ENCODE measurements around the gene FAM114A1. TPM values are rescaled to one million over a fixed set of nuclear protein-coding genes. Genes with fewer than 3 reads are reported as not detected.

The FAM114A1 gene
- total RNA-seq, 2 donors from 2014 or later = 76.3 to 88.3 TPM

- Histone ChIP-seq H3K9me3 (peaks cover 3% of the 10 kb centered on the region), H3K27ac (no peak overlapping the region), H3K36me3 (no peaks in the 10 kb centered on the region), H3K9ac (ENCODE audit: low read depth in 2 of 2, low read length in 2 of 2) (no peak overlapping the region), H3K4me3 (no peak overlapping the region), H3K4me1 (no peaks in the 10 kb centered on the region), H3K27me3 (no peaks in the 10 kb centered on the region)
- no peak for DNase-seq
- intact Hi-C loops (cut with DNase I) = no loop called here
- TF ChIP-seq CTCF (IDR thresholded peaks at IDR 0.05) = no peak
These were observed 34.7 kb upstream of the FAM114A1 start for GRCh38 chr4:38832624-38833528.

GRCh38 chr4:38834570-38834969 lies 33.0 kb upstream of the FAM114A1 start:
- H3K27ac ChIP-seq = no peak overlapping the region
- TF ChIP-seq CTCF (IDR thresholded peaks at IDR 0.05) = no peak

GRCh38 chr4:38837334-38837733 lies 30.3 kb upstream of the FAM114A1 start:
- no peak overlapping the region for H3K4me3 ChIP-seq
- intact Hi-C loops (cut with DNase I) = no loop called here
- no peak overlapping the region for H3K27ac ChIP-seq

More at GRCh38 chr4:38834570-38834969, 33.0 kb upstream of the FAM114A1 start:
- DNase-seq = no peak
- peaks cover 3% of the 10 kb centered on the region for H3K9me3 ChIP-seq
- no peaks in the 10 kb centered on the region for H3K4me1 ChIP-seq
- H3K27me3 ChIP-seq = no peaks in the 10 kb centered on the region
- H3K9ac ChIP-seq (ENCODE audit: low read depth in 2 of 2, low read length in 2 of 2) = no peak overlapping the region
- no peak overlapping the region for H3K4me3 ChIP-seq
- intact Hi-C loops (cut with DNase I) = no loop called here
- no peaks in the 10 kb centered on the region for H3K36me3 ChIP-seq

GRCh38 chr4:38837849-38838248 lies 29.8 kb upstream of the FAM114A1 start:
- H3K27ac ChIP-seq = no peak overlapping the region
- H3K27me3 ChIP-seq = no peaks in the 10 kb centered on the region
- no peaks in the 10 kb centered on the region for H3K36me3 ChIP-seq
- no peak overlapping the region for H3K9ac ChIP-seq (ENCODE audit: low read depth in 2 of 2, low read length in 2 of 2)
- H3K9me3 ChIP-seq = peaks cover 3% of the 10 kb centered on the region
- no peak for TF ChIP-seq CTCF (IDR thresholded peaks at IDR 0.05)
- H3K4me1 ChIP-seq = no peaks in the 10 kb centered on the region
- no peak overlapping the region for H3K4me3 ChIP-seq
- intact Hi-C loops (cut with DNase I) = no loop called here
- no peak for DNase-seq

More at GRCh38 chr4:38837334-38837733, 30.3 kb upstream of the FAM114A1 start:
- DNase-seq = no peak
- Histone ChIP-seq H3K9me3 (peaks cover 3% of the 10 kb centered on the region), H3K27me3 (no peaks in the 10 kb centered on the region), H3K36me3 (no peaks in the 10 kb centered on the region), H3K4me1 (no peaks in the 10 kb centered on the region), H3K9ac (ENCODE audit: low read depth in 2 of 2, low read length in 2 of 2) (no peak overlapping the region)
- TF ChIP-seq CTCF (IDR thresholded peaks at IDR 0.05) = no peak

GRCh38 chr4:38842994-38843393 lies 24.6 kb upstream of the FAM114A1 start:
- intact Hi-C loops (cut with DNase I) = no loop called here
- no peak for DNase-seq
- Histone ChIP-seq H3K9me3 (no peaks in the 10 kb centered on the region), H3K4me1 (no peaks in the 10 kb centered on the region), H3K9ac (ENCODE audit: low read depth in 2 of 2, low read length in 2 of 2) (no peak overlapping the region), H3K27ac (no peak overlapping the region), H3K36me3 (no peaks in the 10 kb centered on the region), H3K27me3 (no peaks in the 10 kb centered on the region), H3K4me3 (no peak overlapping the region)
- no peak for TF ChIP-seq CTCF (IDR thresholded peaks at IDR 0.05)

Measured in colonic mucosa (tissue), 4 donors.